SK-N-SH (cell line): Measurements from ENCODE around the gene UBE2L6. TPM values are rescaled to one million over a fixed set of nuclear protein-coding genes. Genes with fewer than 3 reads are reported as not detected.

Source experiments
- CTCF ChIA-PET: fragments of 300-600, 350-600 bp; formaldehyde crosslinking; extraction: SDS; loops from one replicate; lab custom pipeline; 2021; lab: Yijun Ruan, JAX
- POLR2A ChIA-PET: fragments of 350-600 bp; sonication (Branson Sonifier 250); formaldehyde crosslinking; extraction: SDS; loops from one replicate; lab custom pipeline; 2020; ENCODE audit warnings: antibody characterized with exemption, inconsistent platforms; lab: Yijun Ruan, JAX
- DNase-seq: peaks from one replicate; pipeline ENCODE4 v3.0.0; 2012
- H2AFZ ChIP-seq: fragments of 200-600 bp; sonication (generic); 2 replicates; pipeline ENCODE4 v1.8.1; 2016; ENCODE audit warnings: antibody characterized with exemption, mild to moderate bottlenecking, low read depth
- H3F3A ChIP-seq: fragments of 200-600 bp; sonication (generic); replicated peaks from 2 replicates; pipeline ENCODE3; 2016; ENCODE audit warnings: antibody characterized with exemption, mild to moderate bottlenecking; ENCODE audit not compliant: insufficient read depth
- H3K27ac ChIP-seq, 2 experiments: fragments of 200-500 bp in 1 of 2; fragments of 200-600 bp in 1 of 2; sonication (Bioruptor generic) in 1 of 2; sonication (generic), shearing (Covaris generic) in 1 of 2; 2 replicates each; pipeline versions ENCODE4 v1.5.1 to v1.6.1; 2014 to 2016; ENCODE audit warnings: low read depth in 2 of 2, inconsistent platforms in 1 of 2, low read length in 1 of 2, mild to moderate bottlenecking in 1 of 2, mixed read lengths in 1 of 2
- H3K27me3 ChIP-seq: fragments of 200-600 bp; sonication (generic), shearing (Covaris generic); 2 replicates; pipeline ENCODE4 v1.6.1; 2016; ENCODE audit warnings: mixed run types; ENCODE audit not compliant: insufficient read depth
- H3K36me3 ChIP-seq, 2 experiments: fragments of 200-500 bp in 1 of 2; fragments of 200-600 bp in 1 of 2; sonication (Bioruptor generic) in 1 of 2; sonication (generic) in 1 of 2; replicated peaks in 1 of 2; 2 replicates each; pipeline versions ENCODE3 to v1.5.1; 2014 to 2016; ENCODE audit warnings: low read length in 1 of 2, mild to moderate bottlenecking in 1 of 2; ENCODE audit not compliant: insufficient read depth in 2 of 2, control insufficient read depth in 1 of 2
- H3K4me1 ChIP-seq, 2 experiments: fragments of 200-500 bp in 1 of 2; fragments of 200-600 bp in 1 of 2; sonication (Bioruptor generic) in 1 of 2; sonication (generic), shearing (Covaris generic) in 1 of 2; 2 replicates each; pipeline versions ENCODE4 v1.5.1 to v1.6.1; 2014 to 2016; ENCODE audit warnings: low read depth in 1 of 2, low read length in 1 of 2, mixed run types in 1 of 2; ENCODE audit not compliant: insufficient read depth in 2 of 2, control insufficient read depth in 1 of 2
- H3K4me2 ChIP-seq: fragments of 200-600 bp; sonication (generic), shearing (Covaris generic); 2 replicates; pipeline ENCODE4 v1.6.1; 2017; ENCODE audit warnings: mixed run types
- H3K4me3 ChIP-seq, 2 experiments: fragments of 200-500 bp in 1 of 2; fragments of 200-600 bp in 1 of 2; sonication (Bioruptor generic) in 1 of 2; sonication (generic), shearing (Covaris generic) in 1 of 2; 2 replicates each; pipeline versions ENCODE4 v1.5.1 to v1.8.1; 2014 to 2016; ENCODE audit warnings: low read depth in 2 of 2, inconsistent platforms in 1 of 2, low read length in 1 of 2, mild to moderate bottlenecking in 1 of 2, mixed read lengths in 1 of 2, moderate library complexity in 1 of 2
- H3K79me2 ChIP-seq: fragments of 200-600 bp; sonication (generic); 2 replicates; pipeline ENCODE4 v1.8.1; 2017; ENCODE audit warnings: mild to moderate bottlenecking; ENCODE audit not compliant: insufficient read depth
- H3K9ac ChIP-seq: fragments of 200-600 bp; sonication (generic); 2 replicates; pipeline ENCODE4 v1.6.1; 2017; ENCODE audit warnings: mixed run types
- H3K9me2 ChIP-seq: fragments of 200-600 bp; sonication (generic); 2 replicates; pipeline ENCODE4 v1.6.1; 2017; ENCODE audit warnings: mixed run types
- H3K9me3 ChIP-seq: fragments of 200-600 bp; sonication (generic); 2 replicates; pipeline ENCODE4 v1.6.1; 2017; ENCODE audit warnings: mixed run types, mild to moderate bottlenecking, moderate library complexity
- H4K20me1 ChIP-seq: fragments of 200-600 bp; sonication (generic); 2 replicates; pipeline ENCODE4 v1.6.1; 2017; ENCODE audit warnings: mild to moderate bottlenecking, mixed run types; ENCODE audit not compliant: insufficient read depth
- CHD2 ChIP-seq: fragments of 150-350 bp; IDR thresholded peaks from 2 replicates; pipeline ENCODE4 v1.6.1; 2018; ENCODE audit warnings: low read length; ENCODE audit not compliant: partially characterized antibody
- ELF1 ChIP-seq: IDR thresholded peaks from 2 replicates; pipeline ENCODE4 v1.4.0; 2012
- EZH2phosphoT487 ChIP-seq: fragments of 200-600 bp; sonication (generic); IDR thresholded peaks from 2 replicates; pipeline ENCODE4 v1.6.1; 2017; ENCODE audit warnings: low read depth, mixed run types, mild to moderate bottlenecking, antibody characterized with exemption, moderate library complexity, borderline replicate concordance
- FOSL2 ChIP-seq: IDR thresholded peaks from 2 replicates; pipeline ENCODE4 v1.4.0; 2012; ENCODE audit warnings: low read depth, mild to moderate bottlenecking, moderate library complexity, borderline replicate concordance
- FOXM1 ChIP-seq: IDR thresholded peaks from 2 replicates; pipeline ENCODE4 v1.4.0; 2012; ENCODE audit warnings: low read depth, mild to moderate bottlenecking
- MAX ChIP-seq: IDR thresholded peaks from 2 replicates; pipeline ENCODE4 v1.4.0; 2012; ENCODE audit warnings: low read depth
- MEF2A ChIP-seq: IDR thresholded peaks from 2 replicates; pipeline ENCODE4 v1.4.0; 2012; ENCODE audit warnings: low read depth, borderline replicate concordance
- MXI1 ChIP-seq: IDR thresholded peaks from 2 replicates; pipeline ENCODE4 v1.6.1; 2012; ENCODE audit warnings: mild to moderate bottlenecking, low read depth, low read length, improper control_type of control experiment
- NFIC ChIP-seq: IDR thresholded peaks from 2 replicates; pipeline ENCODE4 v1.4.0; 2012; ENCODE audit warnings: borderline replicate concordance
- NRF1 ChIP-seq: IDR thresholded peaks from 2 replicates; pipeline ENCODE4 v1.6.1; 2012; ENCODE audit warnings: low read depth, mild to moderate bottlenecking, low read length
- PBX3 ChIP-seq: IDR thresholded peaks from 2 replicates; pipeline ENCODE4; 2012
- POLR2AphosphoS5 ChIP-seq: IDR thresholded peaks from 2 replicates; pipeline ENCODE4 v1.6.1; 2012; ENCODE audit warnings: low read depth, low read length
- RAD21 ChIP-seq: IDR thresholded peaks from 2 replicates; pipeline ENCODE4 v1.6.1; 2012; ENCODE audit warnings: mild to moderate bottlenecking, low read length
- REST ChIP-seq: IDR thresholded peaks from 2 replicates; pipeline ENCODE4 v1.6.1; 2012; ENCODE audit warnings: mild to moderate bottlenecking, low read depth, low read length, moderate library complexity
- RFX5 ChIP-seq: IDR thresholded peaks from 2 replicates; pipeline ENCODE4 v1.6.1; 2012; ENCODE audit warnings: mild to moderate bottlenecking, improper control_type of control experiment, low read length
- SIN3A ChIP-seq: IDR thresholded peaks from 2 replicates; pipeline ENCODE4 v1.6.1; 2012; ENCODE audit warnings: low read depth, mild to moderate bottlenecking, low read length, moderate library complexity, borderline replicate concordance
- SMC3 ChIP-seq: IDR thresholded peaks from 2 replicates; pipeline ENCODE4 v1.6.1; 2012; ENCODE audit warnings: low read depth, low read length, improper control_type of control experiment
- TCF12 ChIP-seq: IDR thresholded peaks from 2 replicates; pipeline ENCODE4 v1.4.0; 2012
- USF2 ChIP-seq: fragments of 150-350 bp; IDR thresholded peaks from 2 replicates; pipeline ENCODE4 v1.6.1; 2017; ENCODE audit warnings: antibody characterized with exemption, low read length, low read depth, borderline replicate concordance
- YY1 ChIP-seq: IDR thresholded peaks from 2 replicates; pipeline ENCODE4 v1.4.0; 2012; ENCODE audit warnings: low read depth, mild to moderate bottlenecking
- WGBS: methylation state at CpG from one replicate; pipeline ENCODE4 v1.1.6; 2017; ENCODE audit warnings: low lambda C conversion rate; 5-methylcytosine and 5-hydroxymethylcytosine counted together
- polyA plus RNA-seq, 3 experiments: library from polyadenylated mRNA; depleted of rRNA; stranded (reverse); fragments of >200 nt; gene quantifications; 2 replicates each; pipeline ENCODE4 v1.2.3, GENCODE V29; 2012

Gene UBE2L6
- polyA plus RNA-seq, 1 of the 3 experiments (the other 2 are of a cell fraction): 77.0 TPM

- no peak overlapping the region for H3K27ac ChIP-seq
- no peaks in the 10 kb centered on the region for H3F3A ChIP-seq
- H3K4me2 ChIP-seq: no peak overlapping the region
- H4K20me1 ChIP-seq: no peaks in the 10 kb centered on the region
- 82% methylated on average over 12 of the region's 12 CpGs for WGBS
- H3K4me3 ChIP-seq: no peak overlapping the region
- DNase-seq: peak; percentile 39
- H3K36me3 ChIP-seq: no peaks in the 10 kb centered on the region
- H2AFZ ChIP-seq: no peak overlapping the region
- H3K9me3 ChIP-seq: no peaks in the 10 kb centered on the region
- ChIA-PET POLR2A (interaction anchor here (1.1 kb wide), 1 partner anchor 20 kb away, joined by 3 read pairs; no protein-coding TSS in a partner anchor), CTCF (interaction anchor here (0.7 to 6.9 kb wide), 11 partner anchors 11 to 167 kb away, joined by 3 to 106 read pairs (median 14); partner anchors contain the start of genes RTN4RL2 and TIMM10)
- TF ChIP-seq MAX (no peak), MXI1 (no peak), RFX5 (no peak), TCF12 (no peak), CHD2 (no peak), REST (no peak), EZH2phosphoT487 (no peak), SIN3A (no peak), YY1 (no peak), RAD21 (no peak)
- H3K4me1 ChIP-seq: peaks cover 0 to 9% of the 10 kb centered on the region in 2 experiments; a peak in 1 of 4 replicates
- no peaks in the 10 kb centered on the region for H3K79me2 ChIP-seq
- H3K9ac ChIP-seq: no peak overlapping the region
- no peaks in the 10 kb centered on the region for H3K9me2 ChIP-seq
- H3K27me3 ChIP-seq: no peaks in the 10 kb centered on the region
Observed at GRCh38 chr11:57512646-57513451, 54.6 kb downstream of the UBE2L6 start.

- no peaks in the 10 kb centered on the region for H3K27me3 ChIP-seq
- no peak overlapping the region for H3K4me2 ChIP-seq
- no peaks in the 10 kb centered on the region for H3K79me2 ChIP-seq
- no peaks in the 10 kb centered on the region for H3F3A ChIP-seq
- H3K9ac ChIP-seq: no peak overlapping the region
- 95% methylated on average over 6 of the region's 6 CpGs for WGBS
- no peak overlapping the region for H2AFZ ChIP-seq
- no peaks in the 10 kb centered on the region for H4K20me1 ChIP-seq
- no peaks in the 10 kb centered on the region for H3K9me3 ChIP-seq
- H3K9me2 ChIP-seq: no peaks in the 10 kb centered on the region
- ChIA-PET CTCF (interaction anchor here (1.2 to 2.4 kb wide), 4 partner anchors 15 to 268 kb away, joined by 3 to 19 read pairs (median 6); no protein-coding TSS in a partner anchor), POLR2A (no interaction called here)
- DNase-seq: no peak
- H3K4me1 ChIP-seq: peaks cover 0 to 9% of the 10 kb centered on the region in 2 experiments; a peak in 1 of 4 replicates
- H3K4me3 ChIP-seq: no peak overlapping the region
- H3K27ac ChIP-seq: no peak overlapping the region
- H3K36me3 ChIP-seq: no peaks in the 10 kb centered on the region
- TF ChIP-seq TCF12 (no peak), FOSL2 (no peak), SMC3 (no peak), EZH2phosphoT487 (no peak), RAD21 (no peak), PBX3 (no peak), NRF1 (no peak), MXI1 (no peak), POLR2AphosphoS5 (no peak), USF2 (no peak), MEF2A (no peak), CHD2 (no peak), ELF1 (no peak), NFIC (no peak), FOXM1 (no peak)
Observed at GRCh38 chr11:57511741-57512430, 55.6 kb downstream of the UBE2L6 start.
